Measurements from ENCODE around the gene SUN3.

GRCh38 chr7:47965456-47965855, 63.5 kb downstream of the SUN3 start:
- TF ChIP-seq CTCF (conservative IDR thresholded peaks at IDR 0.05; ENCODE audit: low read length): no peak
- TF ChIP-seq EZH2phosphoT487 (IDR thresholded peaks at IDR 0.05; ENCODE audit: borderline replicate concordance): no peak

All from Loucy (cell line).